NT2/D1 (cell line): ENCODE results near the gene EEF2KMT.
"Not testable (repeated sequence)": the region's sequence is repeated elsewhere in the genome, so short reads cannot be mapped to it uniquely, and the experiment has no call there.

Experiments
- SUZ12 ChIP-seq: IDR thresholded peaks from 2 replicates; pipeline ENCODE4 v1.6.1; 2011; ENCODE audit not compliant: insufficient read length, insufficient read depth; ENCODE audit errors: extremely low read depth
- ZNF274 ChIP-seq: IDR thresholded peaks from 2 replicates; pipeline ENCODE4 v1.6.1; 2011; ENCODE audit warnings: mild to moderate bottlenecking, low read depth, low read length

- TF ChIP-seq SUZ12, ZNF274: not testable (repeated sequence)
These were observed 530 bp downstream of the EEF2KMT start for GRCh38 chr16:5097061-5097469.
